DMS53 treated with DMSO at 0.1 percent for 48 hours (cell line): ENCODE results near the gene KLHL36.
"Not testable (repeated sequence)": the region's sequence is repeated elsewhere in the genome, so short reads cannot be mapped to it uniquely, and the experiment has no call there.

Experiments
- DNase-seq: peaks from one replicate; lab custom pipeline; 2025; ENCODE audit not compliant: unreplicated experiment; lab: John Stamatoyannopoulos, UW

Gene KLHL36

DNA sequence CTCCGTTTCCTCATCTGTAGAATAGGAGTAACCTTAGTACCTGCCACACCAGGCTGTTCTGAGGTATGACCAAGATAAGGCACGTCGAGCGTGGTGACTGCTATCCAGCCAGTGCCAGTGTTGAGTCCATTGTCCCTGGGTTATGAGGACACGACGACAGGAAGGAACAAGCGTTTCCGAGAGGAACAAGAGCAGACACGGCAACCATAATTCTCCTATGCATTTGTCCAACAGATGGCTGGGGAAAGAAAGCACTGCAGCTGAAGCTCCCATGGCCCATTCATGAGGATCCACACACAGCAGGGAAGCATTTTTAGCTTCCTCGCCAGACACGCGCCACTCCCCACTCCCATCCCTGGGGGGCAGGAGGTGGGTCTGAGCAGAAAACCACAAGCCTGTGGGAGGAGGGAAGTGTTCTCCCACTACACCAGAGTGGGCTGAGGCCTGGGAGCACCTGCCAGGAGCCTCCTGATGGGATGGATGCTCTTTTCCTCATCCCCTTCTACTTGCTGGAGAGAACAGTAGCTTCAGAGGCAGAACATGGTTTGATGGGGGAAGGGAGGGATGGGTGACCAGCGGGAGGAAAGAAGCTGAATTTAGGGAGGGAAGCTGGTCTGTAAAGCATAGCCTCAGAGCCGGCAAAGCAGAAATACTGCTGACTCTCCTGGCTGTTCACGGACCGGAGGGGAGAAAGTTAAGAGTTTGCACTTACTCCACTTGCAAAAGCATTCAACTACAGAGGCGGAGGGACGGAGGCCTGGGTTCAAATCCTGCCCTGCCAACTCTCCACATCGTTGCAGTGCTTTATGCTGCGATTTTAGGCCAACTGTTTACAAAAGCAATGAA, 33.1 kb upstream of the KLHL36 start:
- DNase-seq, result no peak

DNA sequence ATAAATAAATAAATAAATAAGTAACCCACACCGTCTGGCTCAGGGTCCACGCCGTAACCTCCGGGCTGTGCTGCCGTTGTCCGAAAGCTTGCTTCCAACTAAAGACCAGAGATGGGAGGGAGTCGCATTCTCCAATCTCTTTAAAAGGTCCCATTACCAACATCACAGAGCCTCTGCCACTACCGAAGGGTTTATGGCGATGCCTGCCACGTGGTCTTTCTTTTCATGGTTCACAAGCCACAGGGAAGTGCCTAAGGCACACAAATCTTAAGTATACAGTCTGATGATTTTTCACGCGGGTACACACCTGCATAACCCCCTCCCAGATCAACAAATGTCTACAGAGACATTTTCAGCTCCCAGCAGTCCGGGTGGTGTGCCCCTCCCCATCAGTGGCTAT, 31.8 kb upstream of the KLHL36 start:
- no peak for DNase-seq

DNA sequence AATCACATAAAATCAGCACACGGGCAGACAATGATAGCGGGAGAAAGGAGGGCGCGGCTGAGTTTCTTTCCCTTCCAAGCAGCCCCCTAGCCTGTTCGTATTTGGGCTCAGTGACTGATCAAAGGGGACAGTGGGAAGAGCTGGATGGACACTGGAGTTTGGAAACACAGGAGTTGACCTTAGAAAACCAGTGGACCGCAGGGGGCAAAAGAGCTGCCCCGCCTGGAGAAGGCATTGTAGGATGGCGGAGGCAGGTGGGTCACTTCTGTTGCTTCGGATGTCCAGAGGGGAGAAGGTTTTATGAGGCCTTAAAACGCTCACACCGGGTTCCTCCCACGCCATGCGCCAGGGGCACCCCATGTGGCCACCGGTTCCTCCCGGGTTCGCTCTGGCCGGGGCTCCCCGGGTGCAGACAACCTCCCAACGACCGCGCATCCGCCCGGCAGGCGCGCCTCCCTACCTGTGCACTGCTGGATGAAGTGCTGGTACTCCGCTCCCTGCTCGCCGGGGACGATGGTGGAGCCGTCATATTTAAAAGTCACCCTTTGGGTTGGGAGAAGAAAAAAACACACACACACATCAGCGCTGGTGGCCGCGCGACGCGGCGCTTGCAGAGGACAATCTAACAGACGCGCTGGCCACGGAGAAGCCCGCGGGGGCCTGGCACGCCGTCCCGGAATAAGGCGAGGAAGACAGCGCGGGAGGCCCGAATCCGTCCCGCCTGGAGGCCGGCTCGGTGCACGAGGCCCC, 31.1 kb upstream of the KLHL36 start:
- no peak for DNase-seq

DNA sequence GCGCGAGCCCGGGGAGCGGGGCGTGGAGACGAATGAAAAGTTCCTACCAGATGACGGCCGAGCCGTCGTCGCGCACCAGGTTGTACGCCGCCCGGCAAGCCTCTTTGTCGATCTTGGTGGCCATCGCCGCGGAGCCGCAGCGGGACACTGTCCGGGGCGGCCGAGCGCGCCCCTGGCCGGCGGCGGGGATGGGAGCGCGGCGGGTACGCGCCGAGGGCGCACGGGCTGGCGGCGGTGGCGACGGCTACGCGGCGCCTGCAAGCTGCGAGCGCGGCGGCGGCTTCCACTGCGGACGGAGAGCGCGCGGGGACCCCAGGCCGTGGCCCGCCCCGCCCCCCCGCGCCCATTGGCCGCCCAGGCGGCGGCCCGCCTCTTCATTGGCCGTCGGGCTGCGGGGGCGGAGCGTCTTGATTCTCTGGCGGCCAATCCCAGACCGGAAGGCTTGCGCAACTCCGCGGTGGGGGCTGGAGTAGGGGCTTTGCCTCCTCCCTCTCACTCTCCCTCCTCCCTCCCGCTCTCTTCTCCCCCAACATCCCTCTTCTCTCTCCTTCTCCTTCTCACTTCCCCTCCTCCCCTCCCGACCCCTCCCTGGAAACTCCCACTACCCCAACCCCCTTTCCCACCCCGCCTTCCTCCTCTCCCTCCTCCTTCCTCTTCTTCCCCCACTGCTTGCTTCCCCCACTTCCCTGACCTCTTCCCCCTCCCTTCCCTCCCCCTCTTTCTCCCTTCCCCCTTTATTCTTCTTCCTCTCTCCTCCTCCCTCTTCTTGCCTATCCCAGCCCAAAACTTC, 30.3 kb upstream of the KLHL36 start, which contains the start of gene COTL1:
TSS of gene COTL1 (minus strand) at position 288 of the 790 bp plus-strand sequence. CDS start at position 124, 164 bp downstream.
- DNase-seq, result peak; percentile 73

DNA sequence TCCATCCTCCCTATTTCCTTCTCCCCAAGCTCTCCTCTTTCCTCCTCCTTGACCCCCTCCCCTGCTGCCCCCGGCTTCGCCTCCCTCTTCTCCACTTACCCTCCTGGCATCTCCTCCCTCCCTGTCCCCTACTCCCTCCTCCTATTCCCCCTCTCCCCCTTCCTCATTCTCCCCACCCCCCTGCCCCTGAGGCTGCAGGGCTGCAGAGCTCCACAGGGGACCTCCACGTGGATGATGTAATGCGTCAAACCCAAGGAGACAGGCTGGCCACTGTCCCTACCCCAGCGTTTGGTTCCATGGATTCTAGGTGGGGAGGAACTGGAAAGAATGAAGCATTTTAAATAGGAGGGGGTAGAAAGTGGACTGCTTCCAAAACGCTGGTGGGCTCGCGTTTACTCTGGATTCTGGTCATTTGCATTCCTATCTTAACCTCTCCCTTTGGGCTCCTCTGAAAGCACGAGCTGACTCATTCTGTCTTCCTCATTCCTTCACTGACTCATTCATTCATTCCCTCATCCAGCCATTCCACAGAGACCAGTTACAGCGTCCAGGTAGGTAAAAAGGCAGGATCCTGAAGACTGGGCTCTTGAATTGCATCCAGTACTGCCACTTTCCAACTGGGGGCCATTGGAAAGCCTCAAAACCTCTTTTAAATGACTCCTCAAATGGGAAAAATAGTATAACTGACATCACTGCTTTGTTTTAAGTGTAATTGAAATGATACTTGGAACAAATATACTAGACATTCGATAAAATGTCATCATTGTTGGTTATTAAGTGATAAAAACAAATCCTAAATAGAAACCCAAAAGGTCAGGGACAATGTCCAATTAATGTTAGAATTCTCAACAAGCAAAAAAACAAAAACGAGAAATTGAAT, 29.5 kb upstream of the KLHL36 start:
- DNase-seq, result no peak

DNA sequence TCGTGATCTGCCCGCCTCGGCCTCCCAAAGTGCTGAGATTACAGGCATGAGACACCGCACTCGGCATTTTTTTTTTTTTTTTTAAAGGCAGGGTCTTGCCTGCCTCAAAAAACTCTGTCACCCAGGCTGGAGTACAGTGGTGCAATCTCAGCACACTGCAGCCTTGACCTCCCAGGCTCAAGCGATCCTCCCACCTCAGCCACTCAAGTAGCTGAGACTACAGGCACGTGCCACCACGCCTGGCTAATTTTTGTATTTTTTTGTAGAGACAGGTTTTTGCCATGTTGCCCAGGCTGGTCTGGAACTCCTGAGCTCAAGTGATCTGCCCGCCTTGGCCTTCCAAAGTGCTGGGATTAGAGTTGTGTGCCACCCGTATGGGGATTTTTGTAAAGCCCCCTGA, 27.4 kb upstream of the KLHL36 start:
- DNase-seq, result not testable (repeated sequence)

DNA sequence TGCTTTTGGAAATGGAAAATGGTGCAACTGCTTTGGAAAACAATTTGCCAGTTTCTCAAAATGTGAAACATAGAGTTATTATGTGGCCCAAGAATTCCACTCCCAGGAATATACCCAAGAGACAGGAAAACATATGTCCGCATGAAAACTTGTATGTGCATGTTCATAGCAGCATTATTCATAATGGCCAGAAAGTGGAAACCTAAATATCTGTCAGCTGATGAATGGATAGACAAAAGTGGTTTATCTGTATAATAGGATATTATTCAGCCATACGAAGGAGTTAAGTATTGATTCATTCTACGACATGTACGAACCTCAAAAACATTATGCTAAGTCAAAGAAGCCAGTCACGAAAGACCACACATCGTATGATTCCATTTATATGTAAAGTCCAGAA, 22.8 kb upstream of the KLHL36 start:
- DNase-seq, result no peak

DNA sequence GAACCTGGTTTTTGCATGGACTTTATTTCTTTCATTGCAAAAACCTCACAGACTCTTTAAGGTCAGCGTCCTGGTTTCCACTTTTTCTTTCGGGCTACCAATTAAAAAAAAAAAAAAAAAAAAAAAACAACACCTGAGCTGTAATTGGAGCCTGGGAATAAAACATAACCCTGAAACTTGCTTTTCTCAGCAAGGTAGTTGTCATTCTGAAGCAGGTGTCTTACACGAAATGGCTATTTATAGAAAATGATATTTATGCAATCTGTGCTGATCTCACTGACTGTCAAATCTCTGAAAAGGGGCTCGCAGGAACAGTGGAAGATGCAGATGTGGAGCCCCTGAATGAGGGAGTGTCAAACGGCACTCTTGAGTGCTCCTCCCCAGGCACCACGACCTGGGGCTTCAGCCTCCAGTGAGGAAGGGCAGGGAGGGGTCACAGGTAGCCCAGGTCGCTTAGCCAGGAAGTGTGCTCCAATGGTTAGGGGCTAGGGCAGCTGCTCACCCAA, 20.0 kb upstream of the KLHL36 start:
- DNase-seq, result no peak

DNA sequence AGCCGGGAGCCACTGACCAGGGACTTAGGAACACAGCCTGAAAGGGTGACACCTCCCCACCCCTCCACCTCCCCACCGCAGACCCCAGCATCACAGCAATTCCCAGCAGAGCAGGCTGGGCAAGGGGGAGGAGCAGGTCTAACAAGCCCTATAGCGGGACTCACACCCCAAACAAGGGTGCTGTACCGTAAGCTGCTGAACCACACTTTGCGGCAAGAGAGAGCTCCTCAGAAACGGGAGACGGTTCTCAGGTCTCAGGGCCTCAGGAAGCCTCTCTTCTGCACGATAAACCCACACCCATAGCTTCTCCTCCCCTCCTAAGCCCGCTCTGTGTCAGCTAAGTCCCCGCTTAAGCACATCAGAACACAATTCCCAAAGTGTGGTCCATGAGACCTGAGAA, 18.7 kb upstream of the KLHL36 start:
- no peak for DNase-seq

DNA sequence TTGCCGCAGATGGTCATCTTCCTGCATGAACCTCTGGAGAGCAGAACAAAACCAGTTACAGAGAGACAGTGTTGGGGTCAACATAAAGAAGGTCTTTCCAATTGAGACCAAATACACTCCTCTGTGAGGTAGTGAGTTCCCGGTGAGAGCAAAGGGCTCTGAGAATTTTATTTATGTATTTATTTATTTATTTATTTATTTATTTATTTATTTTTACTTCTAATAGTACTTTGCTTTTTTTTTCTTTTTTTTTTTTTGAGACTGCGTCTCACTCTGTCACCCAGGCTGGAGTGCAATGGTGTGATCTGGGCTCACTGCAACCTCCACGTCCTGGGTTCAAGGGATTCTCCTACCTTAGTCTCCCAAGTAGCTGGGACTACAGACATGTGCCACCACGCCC, 18.3 kb upstream of the KLHL36 start:
- no peak for DNase-seq

DNA sequence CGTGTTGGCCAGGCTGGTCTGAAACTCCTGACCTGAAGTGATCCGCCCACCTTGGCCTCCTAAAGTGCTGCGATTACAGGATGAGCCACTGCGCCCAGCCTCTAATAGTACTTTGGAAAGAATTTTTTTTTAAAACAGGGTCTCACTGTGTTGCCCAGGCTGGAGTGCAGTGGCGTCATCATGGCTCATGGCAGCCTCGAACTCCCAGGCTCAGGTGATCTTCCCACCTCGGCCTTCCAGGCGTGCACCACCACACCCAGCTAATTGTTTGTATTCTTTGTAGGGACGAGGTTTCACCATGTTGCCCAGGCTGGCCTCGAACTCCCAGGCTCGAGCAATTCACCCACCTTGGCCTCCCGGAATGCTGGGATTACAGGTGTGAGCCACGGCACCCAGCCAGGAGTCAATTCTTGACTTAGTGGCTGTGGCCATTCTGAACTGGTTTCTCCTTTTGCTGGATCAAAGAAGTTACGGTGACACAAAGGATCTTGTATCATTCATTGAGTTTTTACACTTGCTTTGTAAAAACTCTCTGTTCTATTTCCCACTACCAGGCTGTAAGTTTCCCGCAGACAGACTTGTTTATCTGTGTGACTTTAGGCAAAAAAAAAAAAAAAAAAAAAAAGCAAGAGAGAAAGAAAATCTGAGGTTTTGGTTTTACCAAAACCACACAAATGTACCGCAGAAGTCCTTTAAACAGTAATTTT, 17.7 kb upstream of the KLHL36 start:
- DNase-seq, result no peak

DNA sequence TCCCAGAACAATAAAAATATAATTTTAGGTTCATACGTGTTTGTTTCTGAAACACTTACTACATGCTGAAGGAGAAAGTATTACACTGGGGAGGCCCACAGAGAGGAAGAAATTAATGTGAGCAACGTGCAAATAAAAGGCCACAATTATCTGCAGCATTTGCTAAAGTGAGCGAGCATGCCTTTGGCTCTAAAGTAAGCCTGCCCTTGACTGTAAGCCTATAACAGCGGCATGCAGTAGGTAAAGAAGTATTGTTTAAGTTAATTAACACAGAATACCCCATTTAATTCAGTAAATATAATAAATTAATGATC, 17.2 kb upstream of the KLHL36 start:
- DNase-seq, result no peak

DNA sequence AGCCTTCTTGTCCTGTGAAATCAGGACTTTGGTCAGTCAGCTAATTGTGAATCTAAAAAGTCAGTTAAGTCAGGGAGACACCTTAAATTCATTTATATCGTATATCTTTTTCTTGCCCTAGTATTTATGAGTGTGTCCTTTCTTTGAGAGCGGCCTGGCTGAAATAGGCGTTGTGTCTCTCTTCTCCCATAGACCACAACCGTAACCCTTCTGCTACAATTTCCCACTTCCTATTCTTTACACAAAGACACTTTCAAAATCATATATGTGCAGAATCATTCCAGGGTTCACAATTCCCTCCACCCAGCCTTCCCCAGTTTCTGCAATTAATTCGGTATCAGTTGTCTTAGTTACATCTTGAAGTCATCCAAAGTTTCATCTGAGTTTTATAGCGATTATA, 16.4 kb upstream of the KLHL36 start:
- DNase-seq, result no peak

DNA sequence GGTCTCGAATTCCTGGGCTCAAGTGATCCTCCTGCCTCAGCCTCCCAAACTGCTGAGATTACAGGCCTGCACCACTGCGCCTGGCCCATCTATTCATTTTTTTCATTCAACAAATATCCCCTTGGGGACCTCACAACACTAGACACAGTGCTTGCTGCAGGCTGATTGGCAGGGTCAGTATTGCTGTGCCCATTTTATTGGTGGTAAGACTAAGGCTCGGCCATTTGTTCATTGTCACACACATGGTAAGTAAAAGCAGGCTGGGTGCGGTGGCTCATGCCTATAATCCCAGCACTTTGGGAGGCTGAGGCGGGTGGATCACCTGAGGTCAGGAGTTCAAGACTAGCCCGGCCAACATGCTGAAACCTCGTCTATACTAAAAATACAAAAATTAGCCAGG, 15.4 kb upstream of the KLHL36 start:
- not testable (repeated sequence) for DNase-seq

DNA sequence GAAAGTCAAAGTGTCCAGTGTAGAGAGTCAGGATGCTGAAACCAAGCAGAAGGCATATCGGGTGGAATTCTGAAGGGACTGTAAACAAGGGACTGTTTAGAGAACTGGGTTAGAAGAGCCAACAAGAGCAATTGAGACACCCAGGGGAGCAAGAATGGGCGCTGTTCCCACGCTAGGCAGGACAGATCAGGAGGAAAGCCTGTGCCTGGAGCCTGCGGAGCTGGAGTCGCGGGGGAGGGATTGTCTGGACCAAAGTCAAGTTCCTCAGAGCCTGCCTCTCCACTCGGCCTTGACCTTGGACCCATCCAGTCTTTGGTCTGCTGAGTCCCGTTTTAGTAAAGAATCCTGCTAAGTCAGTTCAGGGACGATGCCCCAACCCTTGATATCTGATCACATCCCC, 14.7 kb upstream of the KLHL36 start:
- DNase-seq, result no peak

DNA sequence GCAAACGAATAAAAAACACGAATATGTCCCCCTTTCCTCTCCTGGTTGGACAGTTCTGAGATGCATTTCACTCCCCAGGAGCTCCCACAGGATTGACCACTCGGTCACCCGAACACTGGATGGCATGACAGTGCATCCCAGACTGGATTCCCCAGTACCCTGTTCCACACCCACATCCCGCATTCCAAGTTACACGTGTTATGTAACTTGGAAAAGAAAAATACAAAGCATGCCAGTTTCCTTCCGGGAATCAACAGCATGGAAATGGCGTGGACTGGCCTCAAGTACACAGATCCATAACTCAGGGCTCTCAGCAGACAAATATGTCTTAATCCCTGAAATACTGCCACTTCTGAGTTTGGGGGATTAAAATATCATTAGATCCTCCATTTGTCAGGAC, 12.6 kb upstream of the KLHL36 start:
- DNase-seq, result no peak

DNA sequence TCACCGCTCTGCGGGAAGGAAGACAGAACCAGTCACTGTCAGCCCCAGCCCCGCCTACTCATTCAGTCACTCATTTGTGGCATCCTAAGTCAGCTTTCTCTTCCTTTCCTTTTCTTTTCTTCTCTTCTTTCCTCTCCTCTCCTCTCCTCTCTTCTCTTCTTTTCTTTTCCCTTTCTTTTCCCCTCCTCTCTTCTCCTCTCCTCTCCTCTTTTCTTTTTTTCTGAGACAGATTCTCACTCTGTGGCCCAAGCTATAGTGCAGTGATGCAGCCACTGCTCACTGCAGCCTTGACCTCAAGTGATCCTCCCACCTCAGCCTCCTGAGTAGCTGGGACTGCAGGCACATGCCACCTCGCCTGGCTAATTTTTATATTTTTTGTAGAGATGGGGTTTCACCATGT, 10.6 kb upstream of the KLHL36 start:
- DNase-seq, result no peak

DNA sequence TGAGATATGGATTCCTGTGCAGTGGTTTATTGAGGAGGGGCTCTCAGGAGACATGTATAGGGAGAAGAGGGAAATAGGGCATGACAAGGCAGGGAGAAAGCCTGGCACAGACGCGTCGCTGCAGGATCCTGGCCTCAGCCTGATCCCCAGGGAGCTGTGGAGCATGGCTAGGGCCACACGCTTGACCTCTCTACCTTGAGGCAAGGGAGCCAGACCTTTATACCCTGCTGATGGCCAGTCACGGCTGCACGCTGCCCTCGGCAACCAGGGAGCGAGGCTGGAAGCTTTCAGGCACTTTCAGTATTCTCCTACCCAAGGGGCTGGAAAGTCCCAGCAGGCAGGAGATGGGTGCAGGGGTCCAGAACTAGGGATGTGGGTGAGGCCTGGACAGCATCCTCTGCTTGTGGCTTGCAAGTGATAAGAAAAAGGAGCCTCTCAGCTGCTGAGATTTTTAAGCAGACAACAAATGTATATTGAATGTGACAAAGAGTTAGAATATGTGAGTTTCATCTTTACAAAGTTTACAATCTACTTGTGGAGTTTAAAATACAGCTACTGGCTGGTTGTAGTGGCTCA, 10.0 kb upstream of the KLHL36 start:
- no peak for DNase-seq

DNA sequence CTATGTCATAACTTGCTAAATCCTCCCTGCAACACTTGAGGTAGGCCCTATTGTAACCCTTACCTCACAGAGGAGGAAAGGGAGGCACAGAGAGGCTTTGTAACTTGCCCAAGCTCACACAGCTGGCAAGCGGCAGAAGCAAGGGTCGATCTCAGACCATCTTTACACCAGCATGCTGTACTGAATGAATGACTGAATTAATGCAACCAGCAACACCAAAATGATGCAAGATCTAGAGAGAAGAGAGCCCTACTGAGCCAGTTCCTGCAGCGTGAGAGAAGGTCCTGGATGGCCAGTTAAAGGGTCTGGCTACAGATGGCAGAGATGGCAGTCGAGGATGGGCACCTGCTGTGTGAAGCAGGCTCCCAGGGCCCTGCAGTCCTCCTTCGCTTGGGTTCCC, 8.2 kb upstream of the KLHL36 start:
- DNase-seq, result no peak
